ENCODE data around the gene SPCS3. TPM values are rescaled to one million over a fixed set of nuclear protein-coding genes. Genes with fewer than 3 reads are reported as not detected.
"Not testable (repeated sequence)": the region's sequence is repeated elsewhere in the genome, so short reads cannot be mapped to it uniquely, and the experiment has no call there.

Gene SPCS3
- total RNA-seq = 107 and 170 TPM in 2 replicates

- DNase-seq (ENCODE audit: low read depth) = peak; percentile 76
Measured at GRCh38 chr4:176319704-176320339, at the start of gene SPCS3. SPCS3 (plus strand) TSS chr4:176319966; CDS start chr4:176320077, 111 bp downstream.

DNA sequence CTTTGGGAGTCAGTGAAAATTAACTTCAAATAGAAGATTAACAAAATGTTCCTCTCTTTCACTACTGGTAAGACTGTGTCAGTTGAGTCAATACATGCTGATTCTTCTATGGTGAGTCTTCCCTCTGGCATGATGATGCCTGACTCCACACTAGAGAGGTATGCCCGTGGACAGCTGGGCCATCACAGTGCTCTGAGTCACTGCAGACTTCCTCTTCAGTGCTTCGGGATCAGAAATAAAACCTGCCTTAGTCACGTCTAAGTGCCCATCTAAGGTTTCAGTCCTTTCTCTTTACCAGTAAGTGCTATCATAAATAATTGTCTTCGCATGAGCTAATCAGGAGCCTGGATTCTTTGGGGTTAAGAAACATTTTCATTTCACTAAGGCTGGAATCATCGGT lies 49.1 kb upstream of the SPCS3 start:
- peak; percentile 99 for DNase-seq (ENCODE audit: low read depth)

DNA sequence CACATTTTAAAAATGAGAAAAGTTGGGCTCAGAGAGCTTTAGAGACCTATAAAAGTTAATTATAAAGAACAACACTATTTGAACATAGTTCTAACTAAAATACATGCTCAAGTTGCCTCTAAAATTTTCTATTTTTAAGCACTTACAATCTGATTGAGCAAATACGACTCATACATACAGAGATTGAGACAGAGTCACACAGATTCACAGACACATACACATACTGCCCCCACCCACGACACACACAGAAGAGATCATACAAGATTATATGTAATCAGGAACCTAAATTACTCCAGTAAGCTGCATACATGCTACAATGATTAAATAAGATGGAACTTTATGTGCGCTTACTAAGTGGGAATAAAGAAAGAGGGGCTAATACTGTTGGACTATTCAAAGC lies 48.0 kb upstream of the SPCS3 start:
- peak; percentile 68 for DNase-seq (ENCODE audit: low read depth)

DNA sequence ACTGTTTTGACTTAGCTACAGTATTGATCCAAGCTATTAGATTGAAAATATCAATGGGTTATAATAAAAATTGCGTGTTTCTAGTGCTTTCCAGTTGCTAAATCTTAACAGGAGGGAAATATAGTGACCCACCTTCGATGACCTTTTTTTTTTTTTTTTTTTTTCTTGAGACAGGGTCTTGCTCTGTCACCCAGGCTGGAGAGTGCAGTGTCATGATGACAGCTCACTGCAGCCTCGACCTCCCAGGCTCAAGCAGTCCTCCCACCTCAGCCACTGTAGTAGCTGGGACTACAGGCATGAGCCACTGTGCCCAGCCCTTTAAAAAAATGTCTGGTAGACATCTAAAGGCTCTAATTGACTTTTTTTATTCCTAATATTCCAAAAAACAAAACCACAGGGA lies 47.0 kb upstream of the SPCS3 start:
- no peak for DNase-seq (ENCODE audit: low read depth)

- no peak for DNase-seq (ENCODE audit: low read depth)
Measured at GRCh38 chr4:176273736-176274135, 46.0 kb upstream of the SPCS3 start.

GRCh38 chr4:176274441-176274840 lies 45.3 kb upstream of the SPCS3 start:
- DNase-seq (ENCODE audit: low read depth) = peak; percentile 51

DNA sequence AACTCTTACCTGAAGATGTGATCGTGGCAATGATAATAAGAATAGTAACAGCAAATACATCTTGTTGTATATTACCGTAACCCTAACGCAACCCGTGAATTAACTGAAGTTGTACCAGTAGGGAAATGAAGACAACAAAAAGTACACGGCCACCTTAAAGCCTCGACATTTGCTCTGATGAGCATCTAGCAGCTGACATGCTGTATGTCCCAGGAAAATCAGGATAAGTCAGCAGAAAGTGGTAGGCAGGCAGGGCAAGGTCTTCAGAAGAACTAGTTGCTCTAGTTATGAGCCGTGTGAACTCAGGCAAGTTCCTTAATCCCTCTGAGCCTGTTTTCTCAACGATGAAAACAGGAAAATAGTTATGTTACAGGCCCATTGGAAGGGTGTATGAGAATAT lies 43.1 kb upstream of the SPCS3 start:
- no peak for DNase-seq (ENCODE audit: low read depth)

- DNase-seq (ENCODE audit: low read depth) = peak; percentile 55
Measured at GRCh38 chr4:176277162-176277904, 42.4 kb upstream of the SPCS3 start.

- DNase-seq (ENCODE audit: low read depth) = not testable (repeated sequence)
Measured at GRCh38 chr4:176279560-176279959, 40.2 kb upstream of the SPCS3 start.

DNA sequence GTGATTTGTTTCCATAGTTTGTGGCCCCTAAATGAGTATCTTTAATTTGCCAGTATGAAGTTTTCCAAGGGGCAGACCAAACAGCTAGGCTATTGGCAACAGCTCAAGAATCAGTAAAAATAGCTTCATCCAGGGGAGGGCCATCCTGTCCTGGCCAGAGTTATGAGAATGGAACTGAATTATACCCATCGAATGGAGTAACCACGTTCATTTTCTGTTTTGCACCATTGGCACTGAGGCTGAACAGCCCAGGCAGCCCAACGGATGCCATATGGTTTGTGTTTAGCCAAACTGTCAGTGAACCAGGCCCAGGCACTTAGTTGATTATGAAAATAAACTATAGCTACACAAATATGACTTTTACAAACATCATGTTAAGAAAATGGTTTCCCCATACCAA lies 33.0 kb upstream of the SPCS3 start:
- DNase-seq (ENCODE audit: low read depth) = no peak

GRCh38 chr4:176287546-176287945 lies 32.2 kb upstream of the SPCS3 start:
- DNase-seq (ENCODE audit: low read depth) = no peak

DNA sequence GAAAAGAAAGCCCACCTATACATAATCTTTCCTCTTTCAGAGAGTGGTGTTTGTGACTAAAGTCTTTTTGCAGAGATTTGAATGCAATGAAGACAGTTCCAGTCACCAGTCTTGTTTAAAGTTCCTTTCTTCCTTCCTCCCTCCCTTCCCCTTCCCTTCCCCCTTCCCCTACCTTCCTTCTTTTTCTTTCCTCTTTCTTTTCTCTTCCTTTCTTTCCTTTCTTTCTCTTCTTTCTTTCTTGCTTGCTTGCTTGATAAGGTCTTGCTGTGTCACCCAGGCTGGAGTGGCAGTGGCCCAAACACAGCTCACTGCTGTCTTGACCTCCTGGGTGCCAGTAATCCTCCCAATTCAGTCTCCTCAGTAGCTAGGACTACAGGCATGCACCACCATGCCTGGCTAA lies 31.7 kb upstream of the SPCS3 start:
- no peak for DNase-seq (ENCODE audit: low read depth)

DNA sequence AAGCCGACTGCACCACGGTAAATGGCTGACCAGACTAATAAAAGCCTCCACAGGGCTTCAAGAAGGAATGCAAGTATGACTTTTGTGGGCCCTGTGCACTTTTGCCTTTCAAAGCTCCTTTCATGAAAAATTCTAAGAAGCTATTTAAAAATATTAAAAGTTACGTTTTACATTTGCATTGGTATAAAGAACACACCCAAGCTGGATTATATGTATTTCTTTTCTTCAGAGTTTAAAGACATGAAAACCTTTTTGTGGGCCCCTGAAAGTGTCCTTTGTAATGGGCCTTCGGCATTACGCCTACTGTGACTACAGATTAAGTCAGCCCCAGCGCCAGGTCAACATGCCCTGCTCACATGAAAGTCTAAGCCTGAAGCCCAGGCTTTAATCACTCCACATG lies 30.2 kb upstream of the SPCS3 start:
- DNase-seq (ENCODE audit: low read depth) = no peak

- DNase-seq (ENCODE audit: low read depth) = no peak
Measured at GRCh38 chr4:176290520-176290919, 29.2 kb upstream of the SPCS3 start.

- no peak for DNase-seq (ENCODE audit: low read depth)
Measured at GRCh38 chr4:176291748-176292147, 28.0 kb upstream of the SPCS3 start.

DNA sequence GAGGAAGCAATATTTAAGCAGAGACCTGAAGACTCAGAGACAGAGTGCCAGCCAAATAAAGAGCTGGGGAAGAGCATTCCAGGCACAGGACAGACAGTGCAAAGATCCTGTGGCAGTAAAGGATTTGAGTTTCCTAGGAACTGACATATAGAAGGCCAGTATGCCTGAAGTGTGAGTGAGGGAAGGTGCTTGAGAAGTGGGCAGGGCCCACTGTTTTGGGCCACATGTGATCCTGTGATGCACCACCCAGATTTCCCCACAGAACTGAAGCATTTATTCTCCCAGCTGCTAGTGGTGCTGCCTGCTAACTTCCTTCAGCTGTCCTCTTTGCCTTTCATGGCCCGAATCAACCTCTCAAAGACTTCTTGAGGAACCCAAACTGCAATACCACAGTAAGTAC lies 26.8 kb upstream of the SPCS3 start:
- DNase-seq (ENCODE audit: low read depth) = no peak

- no peak for DNase-seq (ENCODE audit: low read depth)
Measured at GRCh38 chr4:176293660-176294059, 26.1 kb upstream of the SPCS3 start.

DNA sequence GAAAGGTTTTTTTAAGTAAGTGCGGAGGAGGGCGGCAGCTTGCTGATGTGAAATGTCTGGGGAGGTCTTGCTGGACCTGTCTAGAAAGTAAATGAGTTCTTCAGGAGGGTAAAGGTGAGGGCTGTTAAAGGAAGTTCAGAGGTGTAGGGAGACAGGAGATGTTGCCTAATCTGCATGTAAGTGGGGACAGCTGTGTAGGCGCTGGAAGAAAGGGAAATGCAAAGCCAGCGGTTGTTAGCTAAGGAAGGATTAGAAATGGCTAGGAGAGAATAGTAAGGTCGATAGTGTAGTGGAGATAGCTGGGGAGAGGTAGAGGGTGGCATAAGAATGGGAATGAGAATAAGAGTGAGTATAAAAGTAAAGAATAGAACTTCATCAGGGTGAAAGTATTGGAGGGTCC lies 23.9 kb upstream of the SPCS3 start:
- DNase-seq (ENCODE audit: low read depth) = not testable (repeated sequence)

GRCh38 chr4:176298664-176299063 lies 21.1 kb upstream of the SPCS3 start:
- DNase-seq (ENCODE audit: low read depth) = no peak

DNA sequence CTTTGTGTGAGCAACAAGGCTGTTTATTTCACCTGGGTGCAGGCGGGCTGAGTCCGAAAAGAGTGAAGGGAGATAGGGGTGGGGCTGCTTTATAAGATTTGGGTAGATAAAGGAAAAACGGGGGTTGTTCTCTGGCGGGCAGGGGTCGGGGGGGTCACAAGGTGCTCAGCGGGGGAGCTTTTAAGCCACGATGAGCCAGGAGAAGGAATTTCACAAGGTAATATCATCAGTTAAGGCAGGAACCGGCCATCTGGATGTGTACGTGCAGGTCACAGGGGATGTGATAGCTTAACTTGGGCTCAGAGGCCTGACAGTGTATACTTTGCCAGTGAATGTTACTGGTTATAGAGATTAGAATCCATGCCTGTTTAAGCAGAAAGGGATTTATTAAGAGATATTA lies 19.7 kb upstream of the SPCS3 start:
- no peak for DNase-seq (ENCODE audit: low read depth)

- no peak for DNase-seq (ENCODE audit: low read depth)
Measured at GRCh38 chr4:176300565-176300964, 19.2 kb upstream of the SPCS3 start.

DNA sequence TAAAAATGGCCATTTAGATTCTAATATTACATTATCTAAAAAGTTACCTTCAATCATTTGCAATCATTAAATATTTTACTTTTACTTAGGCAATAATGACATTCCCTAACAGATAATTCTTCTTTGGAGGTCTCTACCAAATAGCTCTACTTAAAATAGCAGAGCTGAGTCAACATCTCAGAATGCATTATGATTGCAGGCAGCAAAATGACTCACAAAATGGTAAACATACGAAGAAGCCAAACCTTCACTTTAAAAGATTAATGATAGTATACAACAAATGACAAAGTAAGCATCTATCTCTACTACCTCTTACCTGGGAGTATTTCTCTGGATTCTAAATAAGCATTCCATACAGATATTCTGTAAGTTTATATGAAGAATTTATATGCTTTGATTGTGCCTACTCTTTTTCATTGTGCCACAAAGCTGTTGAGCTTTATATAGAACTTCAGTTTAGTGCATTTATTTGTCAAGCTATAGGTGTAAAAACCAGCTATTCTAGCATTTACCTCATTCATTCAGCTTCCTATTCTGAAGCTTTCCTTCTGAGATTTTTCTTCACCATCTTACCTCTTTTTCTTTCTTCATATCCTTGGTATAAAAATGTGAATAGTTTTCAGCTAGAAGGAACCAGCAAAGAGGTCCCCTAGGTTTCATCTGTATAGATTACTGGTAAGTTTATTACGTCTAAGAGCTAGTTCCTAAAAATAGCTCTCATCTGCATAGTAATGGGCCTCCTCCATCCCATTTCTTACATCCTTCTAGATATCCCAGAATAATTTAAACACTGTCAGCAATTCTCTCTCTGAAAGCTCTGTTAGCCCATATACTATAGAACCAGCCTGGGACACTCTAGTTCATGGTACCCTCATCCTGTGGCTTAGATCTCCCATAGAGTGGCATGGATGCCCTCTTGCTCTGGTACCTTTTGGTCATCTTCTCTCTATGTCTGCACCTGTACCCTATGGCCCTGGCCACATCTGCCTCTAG lies 17.2 kb upstream of the SPCS3 start:
- DNase-seq (ENCODE audit: low read depth) = peak; percentile 94

All from renal cortical epithelial cell (primary cell).